Measurements from ENCODE around the gene THSD7B.

THSD7B gene

GRCh38 chr2:137161250-137161649 lies 395.9 kb downstream of the THSD7B start:
- DNase-seq = no peak

- DNase-seq = no peak
Observed at GRCh38 chr2:137165968-137166367, 400.6 kb downstream of the THSD7B start.

GRCh38 chr2:137167651-137168050 lies 402.3 kb downstream of the THSD7B start:
- no peak for DNase-seq

GRCh38 chr2:137168552-137168951 lies 403.2 kb downstream of the THSD7B start:
- no peak for DNase-seq

- no peak for DNase-seq
Observed at GRCh38 chr2:137172162-137172561, 406.8 kb downstream of the THSD7B start.

- no peak for DNase-seq
Observed at GRCh38 chr2:137173463-137173862, 408.1 kb downstream of the THSD7B start.

- DNase-seq = no peak
Observed at GRCh38 chr2:137175246-137175645, 409.9 kb downstream of the THSD7B start.

- DNase-seq = no peak
Observed at GRCh38 chr2:137178951-137179377, 413.6 kb downstream of the THSD7B start.

- DNase-seq = no peak
Observed at GRCh38 chr2:137179542-137179941, 414.2 kb downstream of the THSD7B start.

GRCh38 chr2:137180012-137180411 lies 414.7 kb downstream of the THSD7B start:
- no peak for DNase-seq

GRCh38 chr2:137181370-137181769 lies 416.0 kb downstream of the THSD7B start:
- DNase-seq = no peak

- DNase-seq = no peak
Observed at GRCh38 chr2:137182071-137182470, 416.7 kb downstream of the THSD7B start.

GRCh38 chr2:137183206-137183898 lies 418.0 kb downstream of the THSD7B start:
- peak in 1 of 2 experiments; percentile 4 for DNase-seq

GRCh38 chr2:137185378-137186078 lies 420.2 kb downstream of the THSD7B start:
- DNase-seq = no peak

GRCh38 chr2:137187216-137187615 lies 421.9 kb downstream of the THSD7B start:
- no peak for DNase-seq

- no peak for DNase-seq
Observed at GRCh38 chr2:137190411-137191195, 425.3 kb downstream of the THSD7B start.

- no peak for DNase-seq
Observed at GRCh38 chr2:137192366-137193310, 427.3 kb downstream of the THSD7B start.

- DNase-seq = no peak
Observed at GRCh38 chr2:137193401-137193800, 428.1 kb downstream of the THSD7B start.

GRCh38 chr2:137194111-137194510 lies 428.8 kb downstream of the THSD7B start:
- no peak for DNase-seq

GRCh38 chr2:137199751-137200150 lies 434.4 kb downstream of the THSD7B start:
- no peak for DNase-seq

GRCh38 chr2:137202318-137202717 lies 437.0 kb downstream of the THSD7B start:
- no peak for DNase-seq

GRCh38 chr2:137205324-137205723 lies 440.0 kb downstream of the THSD7B start:
- no peak for DNase-seq

- DNase-seq = no peak
Observed at GRCh38 chr2:137206069-137206468, 440.7 kb downstream of the THSD7B start.
